RWPE2 (cell line): ENCODE data around the gene WDR33.

ENCODE experiments used
- ATAC-seq: fragments of 200-7000 bp; cut with Tn5 transposase; 3 replicates; pipeline ENCODE4 v1.9.1; 2021; ENCODE audit warnings: low read depth
- DNase-seq: peaks from one replicate; pipeline ENCODE4 v3.0.0-alpha.2; 2020; ENCODE audit warnings: low spot score
- H3K27ac ChIP-seq: fragments of 450-650 bp; 2 replicates; pipeline ENCODE4 v1.5.1; 2017; ENCODE audit warnings: mild to moderate bottlenecking; ENCODE audit not compliant: poor library complexity, severe bottlenecking
- H3K27me3 ChIP-seq: fragments of 250-450 bp; sonication (Bioruptor Pico); 2 replicates; pipeline ENCODE4 v1.5.1; 2021; ENCODE audit warnings: mild to moderate bottlenecking, moderate library complexity; ENCODE audit not compliant: insufficient read depth, poor library complexity, severe bottlenecking
- H3K36me3 ChIP-seq: fragments of 250-450 bp; sonication (Bioruptor Pico); 2 replicates; pipeline ENCODE4 v1.5.1; 2020; ENCODE audit warnings: low read depth, mild to moderate bottlenecking, moderate library complexity
- H3K4me1 ChIP-seq: fragments of 250-450 bp; sonication (Bioruptor Pico); 2 replicates; pipeline ENCODE4 v1.5.1; 2021; ENCODE audit warnings: mild to moderate bottlenecking, moderate library complexity; ENCODE audit not compliant: insufficient read depth, poor library complexity, severe bottlenecking
- H3K4me3 ChIP-seq: fragments of 250-450 bp; sonication (Bioruptor Pico); 2 replicates; pipeline ENCODE4 v1.5.1; 2021; ENCODE audit warnings: mild to moderate bottlenecking, moderate library complexity; ENCODE audit not compliant: severe bottlenecking
- H3K9me3 ChIP-seq: fragments of 250-450 bp; sonication (Bioruptor Pico); 2 replicates; pipeline ENCODE4 v1.5.1; 2021; ENCODE audit warnings: mild to moderate bottlenecking, moderate library complexity; ENCODE audit not compliant: severe bottlenecking
- TF ChIP-seq, protein P1 (sequence below): fragments of 450-650 bp; IDR thresholded peaks from one replicate; pipeline ENCODE4 v1.5.1; 2017; ENCODE audit warnings: mild to moderate bottlenecking, moderate library complexity; ENCODE audit not compliant: poor library complexity, severe bottlenecking

Gene WDR33

GRCh38 chr2:127768775-127769479 is 42.0 kb downstream of the WDR33 start:
- peak overlapping the region; percentile 86 for H3K27ac ChIP-seq
- TF ChIP-seq, protein P1, sequence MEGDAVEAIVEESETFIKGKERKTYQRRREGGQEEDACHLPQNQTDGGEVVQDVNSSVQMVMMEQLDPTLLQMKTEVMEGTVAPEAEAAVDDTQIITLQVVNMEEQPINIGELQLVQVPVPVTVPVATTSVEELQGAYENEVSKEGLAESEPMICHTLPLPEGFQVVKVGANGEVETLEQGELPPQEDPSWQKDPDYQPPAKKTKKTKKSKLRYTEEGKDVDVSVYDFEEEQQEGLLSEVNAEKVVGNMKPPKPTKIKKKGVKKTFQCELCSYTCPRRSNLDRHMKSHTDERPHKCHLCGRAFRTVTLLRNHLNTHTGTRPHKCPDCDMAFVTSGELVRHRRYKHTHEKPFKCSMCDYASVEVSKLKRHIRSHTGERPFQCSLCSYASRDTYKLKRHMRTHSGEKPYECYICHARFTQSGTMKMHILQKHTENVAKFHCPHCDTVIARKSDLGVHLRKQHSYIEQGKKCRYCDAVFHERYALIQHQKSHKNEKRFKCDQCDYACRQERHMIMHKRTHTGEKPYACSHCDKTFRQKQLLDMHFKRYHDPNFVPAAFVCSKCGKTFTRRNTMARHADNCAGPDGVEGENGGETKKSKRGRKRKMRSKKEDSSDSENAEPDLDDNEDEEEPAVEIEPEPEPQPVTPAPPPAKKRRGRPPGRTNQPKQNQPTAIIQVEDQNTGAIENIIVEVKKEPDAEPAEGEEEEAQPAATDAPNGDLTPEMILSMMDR: no peak
- DNase-seq (no peak), ATAC-seq (no peak)
- peaks cover 28% of the 10 kb centered on the region for H3K4me1 ChIP-seq
- no peaks in the 10 kb centered on the region for H3K27me3 ChIP-seq
- H3K36me3 ChIP-seq: peaks cover 74% of the 10 kb centered on the region
- no peak overlapping the region for H3K4me3 ChIP-seq
- H3K9me3 ChIP-seq: no peaks in the 10 kb centered on the region

GRCh38 chr2:127763776-127764175 is 47.2 kb downstream of the WDR33 start:
- no peak overlapping the region for H3K27ac ChIP-seq
- H3K4me1 ChIP-seq: peaks cover 4% of the 10 kb centered on the region
- H3K4me3 ChIP-seq: no peak overlapping the region
- DNase-seq: no peak
- H3K9me3 ChIP-seq: peaks cover 2% of the 10 kb centered on the region
- H3K36me3 ChIP-seq: peaks cover 97% of the 10 kb centered on the region
- TF ChIP-seq, protein P1: no peak
- no peaks in the 10 kb centered on the region for H3K27me3 ChIP-seq
- ATAC-seq: no peak

DNA sequence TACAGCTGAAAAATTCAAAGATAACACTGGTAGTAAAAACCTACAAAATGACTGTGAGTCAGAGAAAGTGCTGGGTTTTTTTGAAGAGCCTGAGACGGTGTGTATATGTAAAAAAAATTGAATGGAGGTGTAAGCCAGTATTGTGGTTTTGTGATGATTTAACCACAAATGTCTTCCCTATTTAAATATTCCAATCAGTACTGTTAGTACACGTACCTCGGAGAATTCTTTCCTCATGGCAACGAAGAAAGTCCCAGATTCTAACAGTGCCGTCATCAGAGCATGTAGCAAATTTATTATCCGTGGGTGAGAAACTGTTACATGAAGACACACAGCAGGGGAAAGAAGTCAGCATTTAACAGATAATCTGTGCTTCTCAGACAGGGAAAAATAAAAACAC is 48.1 kb downstream of the WDR33 start:
- ATAC-seq (no peak), DNase-seq (no peak)
- Histone ChIP-seq H3K4me1 (no peaks in the 10 kb centered on the region), H3K9me3 (peaks cover 2% of the 10 kb centered on the region), H3K4me3 (no peak overlapping the region), H3K36me3 (peaks cover 97% of the 10 kb centered on the region), H3K27me3 (no peaks in the 10 kb centered on the region), H3K27ac (no peak overlapping the region)
- TF ChIP-seq, protein P1: no peak

DNA sequence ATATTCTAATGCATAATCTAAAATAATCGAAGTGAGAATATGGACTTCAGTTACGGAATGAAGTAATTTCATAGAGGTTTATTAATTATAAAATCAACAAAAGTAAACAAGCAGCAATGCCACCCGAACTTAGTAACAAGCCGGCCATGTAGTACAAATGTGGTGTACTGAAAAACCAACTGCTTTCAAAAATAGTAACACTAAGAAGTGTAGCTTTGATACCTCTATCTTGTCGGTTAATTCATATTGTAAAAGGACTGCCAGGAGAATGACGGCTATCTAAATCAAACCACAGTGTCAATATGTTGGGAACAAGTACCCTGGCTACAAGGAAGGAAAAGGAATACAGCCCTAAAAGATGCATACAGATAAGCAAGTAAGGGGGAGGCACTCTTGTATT is 48.5 kb downstream of the WDR33 start:
- Histone ChIP-seq H3K4me3 (no peak overlapping the region), H3K27me3 (no peaks in the 10 kb centered on the region), H3K36me3 (peaks cover 97% of the 10 kb centered on the region), H3K4me1 (no peaks in the 10 kb centered on the region), H3K27ac (no peak overlapping the region), H3K9me3 (peaks cover 2% of the 10 kb centered on the region)
- no peak for ATAC-seq
- DNase-seq: no peak
- TF ChIP-seq, protein P1: no peak

GRCh38 chr2:127759931-127760330 is 51.0 kb downstream of the WDR33 start:
- H3K4me3 ChIP-seq: no peak overlapping the region
- TF ChIP-seq, protein P1: no peak

More at GRCh38 chr2:127759931-127760330, 51.0 kb downstream of the WDR33 start:
- DNase-seq (no peak), ATAC-seq (no peak)
- Histone ChIP-seq H3K27me3 (no peaks in the 10 kb centered on the region), H3K4me1 (no peaks in the 10 kb centered on the region), H3K9me3 (peaks cover 2% of the 10 kb centered on the region), H3K27ac (no peak overlapping the region), H3K36me3 (peaks cover 84% of the 10 kb centered on the region)
